Mesothelial cell of epicardium (in vitro differentiated cells): ENCODE data around the gene PSD. TPM values are rescaled to one million over a fixed set of nuclear protein-coding genes. Genes with fewer than 3 reads are reported as not detected.
A peak's percentile ranks its signal among the peaks of the same experiment; 100 is the strongest.

Experiments used
- DNase-seq, 2 experiments: peaks; one replicate each; pipeline ENCODE4 v3.0.0; 2021; ENCODE audit warnings: low spot score in 2 of 2; ENCODE audit not compliant: unreplicated experiment in 2 of 2
- H3K27ac Mint-ChIP-seq: 2 replicates; pipeline ENCODE4 v1.8.0; 2021; ENCODE audit warnings: mixed read lengths
- H3K27me3 Mint-ChIP-seq: 2 replicates; pipeline ENCODE4 v1.8.0; 2021; ENCODE audit warnings: low read depth, mixed read lengths
- H3K36me3 Mint-ChIP-seq: 2 replicates; pipeline ENCODE4 v1.8.0; 2021; ENCODE audit warnings: mixed read lengths
- H3K4me1 Mint-ChIP-seq: 2 replicates; pipeline ENCODE4 v1.8.0; 2021; ENCODE audit warnings: mixed read lengths
- H3K4me3 Mint-ChIP-seq: 2 replicates; pipeline ENCODE4 v1.8.0; 2021; ENCODE audit warnings: mild to moderate bottlenecking, moderate library complexity, mixed read lengths
- H3K9me3 Mint-ChIP-seq: 2 replicates; pipeline ENCODE4 v1.8.0; 2021; ENCODE audit warnings: mixed read lengths
- CTCF ChIP-seq: fragments of 200-600 bp; sonication (generic); IDR thresholded peaks from one replicate; pipeline ENCODE4 v1.5.0; 2021; ENCODE audit warnings: antibody characterized with exemption; ENCODE audit not compliant: unreplicated experiment
- total RNA-seq: library from RNA; stranded (reverse); gene quantifications from 3 replicates; pipeline ENCODE4 v1.2.1, GENCODE V29; 2021

PSD gene
- total RNA-seq, 1 donor from 2014 or later, result 12.4 TPM

DNA sequence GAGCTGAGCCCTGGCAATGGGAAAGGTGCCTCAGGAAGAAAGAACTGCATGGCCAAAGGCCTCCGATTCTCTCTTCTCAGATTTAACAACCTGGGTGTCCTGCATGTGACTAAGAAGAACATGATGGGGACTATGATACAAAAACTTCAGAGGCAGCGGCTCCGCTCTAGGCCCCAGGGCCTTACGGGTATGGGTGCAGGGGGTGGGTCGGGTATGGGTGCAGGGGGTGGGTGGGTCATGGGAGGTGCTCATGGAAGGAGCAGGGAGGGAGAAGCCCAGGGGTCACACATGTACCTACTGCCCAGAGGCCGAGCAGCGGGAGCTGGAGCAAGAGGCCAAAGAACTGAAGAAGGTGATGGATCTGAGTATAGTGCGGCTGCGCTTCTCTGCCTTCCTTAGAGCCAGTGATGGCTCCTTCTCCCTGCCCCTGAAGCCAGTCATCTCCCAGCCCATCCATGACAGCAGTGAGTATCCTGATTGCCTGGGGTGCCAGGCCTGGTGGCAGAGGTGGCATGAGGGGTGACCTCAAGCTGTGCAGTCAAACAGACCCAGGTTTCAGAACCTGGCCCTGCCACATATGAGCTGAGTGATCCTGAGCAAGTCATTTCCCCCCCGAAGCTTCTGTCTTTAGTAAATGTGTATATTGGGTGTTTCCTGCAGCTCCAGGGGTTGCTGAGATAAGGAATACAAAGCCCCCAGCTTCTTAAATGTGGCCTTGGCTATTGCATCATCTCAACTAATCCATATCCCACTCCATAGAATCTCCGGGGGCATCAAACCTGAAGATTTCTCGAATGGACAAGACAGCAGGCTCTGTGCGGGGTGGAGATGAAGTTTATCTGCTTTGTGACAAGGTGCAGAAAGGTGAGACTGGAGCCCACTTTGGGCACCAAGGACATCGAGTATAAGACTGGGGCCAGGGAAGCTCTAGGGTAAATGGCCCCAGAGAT, 21.1 kb downstream of the PSD start:
- H3K4me3 Mint-ChIP-seq, result peak overlapping the region; percentile 75
- peaks cover 24% of the 10 kb centered on the region for H3K4me1 Mint-ChIP-seq
- peaks cover 1% of the 10 kb centered on the region for H3K36me3 Mint-ChIP-seq
- H3K27me3 Mint-ChIP-seq, result no peaks in the 10 kb centered on the region
- H3K27ac Mint-ChIP-seq, result peak overlapping the region; percentile 99
- no peaks in the 10 kb centered on the region for H3K9me3 Mint-ChIP-seq
- no peak for TF ChIP-seq CTCF
- no peak for DNase-seq

DNA sequence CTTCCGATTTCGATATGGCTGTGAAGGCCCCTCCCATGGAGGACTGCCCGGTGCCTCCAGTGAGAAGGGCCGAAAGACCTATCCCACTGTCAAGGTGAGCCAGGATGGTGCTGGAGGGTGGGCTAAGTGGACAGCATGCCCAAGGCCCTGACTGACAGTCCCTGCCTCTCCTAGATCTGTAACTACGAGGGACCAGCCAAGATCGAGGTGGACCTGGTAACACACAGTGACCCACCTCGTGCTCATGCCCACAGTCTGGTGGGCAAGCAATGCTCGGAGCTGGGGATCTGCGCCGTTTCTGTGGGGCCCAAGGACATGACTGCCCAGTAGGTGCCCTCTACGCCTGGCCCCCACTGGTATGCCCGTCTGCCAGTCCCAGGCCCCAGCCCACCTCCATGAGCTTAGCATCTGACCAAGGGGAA, 21.8 kb downstream of the PSD start:
- Mint-ChIP-seq H3K27ac (peak overlapping the region; percentile 99), H3K36me3 (peaks cover 1% of the 10 kb centered on the region), H3K4me1 (peaks cover 25% of the 10 kb centered on the region), H3K27me3 (no peaks in the 10 kb centered on the region), H3K9me3 (no peaks in the 10 kb centered on the region), H3K4me3 (peak overlapping the region; percentile 75)
- no peak for DNase-seq
- no peak for TF ChIP-seq CTCF

GRCh38 chr10:102396317-102396650, 22.3 kb downstream of the PSD start:
- H3K27ac Mint-ChIP-seq, result peak overlapping the region; percentile 99
- no peak for DNase-seq
- peak overlapping the region; percentile 75 for H3K4me3 Mint-ChIP-seq
- H3K9me3 Mint-ChIP-seq, result no peaks in the 10 kb centered on the region
- no peak for TF ChIP-seq CTCF
- no peaks in the 10 kb centered on the region for H3K36me3 Mint-ChIP-seq
- peaks cover 25% of the 10 kb centered on the region for H3K4me1 Mint-ChIP-seq
- H3K27me3 Mint-ChIP-seq, result no peaks in the 10 kb centered on the region

DNA sequence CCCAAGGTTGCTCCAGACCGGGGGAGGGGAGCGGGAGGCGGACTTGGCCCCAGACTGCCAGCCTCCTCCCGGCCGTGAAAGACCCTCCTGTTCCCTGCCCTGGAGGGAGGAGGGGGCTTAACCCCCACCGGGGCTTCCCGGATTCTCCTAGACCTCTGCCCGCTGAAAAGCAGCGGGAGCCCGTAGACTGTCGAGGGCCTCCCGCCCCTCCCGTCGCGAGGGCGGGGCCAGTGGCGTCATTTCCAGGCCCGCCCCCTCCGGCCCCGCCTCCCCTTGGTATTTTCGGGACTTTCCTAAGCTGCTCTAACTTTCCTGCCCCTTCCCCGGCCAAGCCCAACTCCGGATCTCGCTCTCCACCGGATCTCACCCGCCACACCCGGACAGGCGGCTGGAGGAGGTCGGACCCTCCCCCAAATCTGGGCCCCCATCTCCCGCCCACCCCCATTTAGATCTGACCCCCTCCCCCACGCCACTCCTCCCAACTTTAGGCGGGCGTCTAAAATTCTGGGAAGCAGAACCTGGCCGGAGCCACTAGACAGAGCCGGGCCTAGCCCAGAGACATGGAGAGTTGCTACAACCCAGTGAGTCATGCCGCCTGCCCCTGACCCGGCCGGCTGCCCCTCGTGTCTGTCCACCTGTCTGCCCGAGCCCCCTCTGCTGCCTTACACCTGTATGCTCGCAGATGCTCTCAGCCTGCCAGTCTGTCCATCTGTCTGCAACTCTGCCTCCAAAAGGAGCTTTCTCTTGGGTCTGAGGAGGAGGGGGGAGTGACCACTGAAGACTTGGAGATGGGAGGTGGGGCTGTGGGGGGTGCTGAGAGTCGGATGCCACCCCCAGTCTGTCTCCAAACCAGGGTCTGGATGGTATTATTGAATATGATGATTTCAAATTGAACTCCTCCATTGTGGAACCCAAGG, 22.9 kb downstream of the PSD start, which contains the start of gene NFKB2:
Gene NFKB2 (plus strand): TSS at position 306 of the 917 bp plus-strand sequence. CDS start 255 bp downstream, at position 561.
- H3K27me3 Mint-ChIP-seq, result no peaks in the 10 kb centered on the region
- TF ChIP-seq CTCF, result no peak
- H3K9me3 Mint-ChIP-seq, result no peaks in the 10 kb centered on the region
- peak; percentile 85 to 93 for DNase-seq
- H3K36me3 Mint-ChIP-seq, result no peaks in the 10 kb centered on the region
- H3K27ac Mint-ChIP-seq, result peak within 1 kb of the TSS; percentile 99
- peaks cover 25% of the 10 kb centered on the region for H3K4me1 Mint-ChIP-seq
- H3K4me3 Mint-ChIP-seq, result peak within 1 kb of the TSS; percentile 75

DNA sequence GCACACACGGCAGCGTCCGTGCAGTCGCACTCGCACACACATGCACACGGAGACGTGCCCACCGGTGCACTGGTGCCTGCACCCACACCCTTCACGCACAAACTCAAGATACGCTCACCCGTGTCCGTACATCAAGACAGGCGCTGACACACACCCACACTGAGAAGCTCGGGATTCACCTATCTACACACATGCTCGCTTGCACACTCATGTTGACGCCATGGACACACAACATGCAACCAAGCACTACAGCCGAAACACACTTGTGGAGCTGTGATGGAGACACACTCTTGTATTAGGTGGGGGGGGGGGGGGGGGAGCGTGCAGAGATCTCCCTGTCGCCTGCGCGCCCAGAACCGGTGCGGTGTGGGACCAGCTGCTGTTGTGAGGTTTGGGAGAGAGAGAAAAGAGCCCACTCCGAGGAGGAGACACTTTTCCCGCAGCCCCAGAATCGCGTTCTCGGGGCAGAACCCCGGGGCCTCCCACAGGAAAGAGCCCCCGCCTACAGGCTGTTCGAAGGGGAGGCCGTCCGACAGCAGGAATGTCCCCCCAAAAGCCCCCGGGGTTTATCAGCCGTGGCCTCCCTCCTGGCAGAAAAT, 23.7 kb downstream of the PSD start:
- DNase-seq, result no peak
- Mint-ChIP-seq H3K4me1 (peaks cover 25% of the 10 kb centered on the region), H3K9me3 (no peaks in the 10 kb centered on the region), H3K27ac (peak overlapping the region; percentile 99), H3K36me3 (no peaks in the 10 kb centered on the region), H3K4me3 (peak overlapping the region; percentile 75), H3K27me3 (no peaks in the 10 kb centered on the region)
- TF ChIP-seq CTCF, result no peak
